ENCODE data around the gene CWC22. TPM values are rescaled to one million over a fixed set of nuclear protein-coding genes. Genes with fewer than 3 reads are reported as not detected.

The CWC22 gene
- total and polyA plus RNA-seq, 2 donors (not counting 1 experiment from before 2014, with no cell fraction given), result 6.3 to 28.7 TPM

- H3K79me2 ChIP-seq (ENCODE audit: control insufficient read depth, insufficient read depth, low read length), result no peaks in the 10 kb centered on the region
- no peak overlapping the region for H3K27ac Mint-ChIP-seq
- no peaks in the 10 kb centered on the region for H3K4me1 ChIP-seq (ENCODE audit: control insufficient read depth in 2 of 2, insufficient read depth in 2 of 2, low read length in 2 of 2)
- TF ChIP-seq EZH2 (IDR thresholded peaks at IDR 0.05; ENCODE audit: borderline replicate concordance, insufficient read depth, low read depth, low read length, poor library complexity, severe bottlenecking) (no peak), CTCF (IDR thresholded peaks at IDR 0.05) (no peak)
- no peak for DNase-seq
- intact Hi-C loops (cut with micrococcal nuclease), result no loop called here
- H3K4me3 Mint-ChIP-seq, result no peak overlapping the region
- ATAC-seq (ENCODE audit: low read depth), result no peak
- H3K27me3 Mint-ChIP-seq, result peaks cover 36% of the 10 kb centered on the region
- ChIA-PET POLR2A (no interaction called here), CTCF (no interaction called here)
- H3K9me3 ChIP-seq (ENCODE audit: control extremely low read depth in 1 of 3, control insufficient read depth in 2 of 3, insufficient read depth in 1 of 3, low read length in 2 of 3), result no peaks in the 10 kb centered on the region
- H3K9me3 Mint-ChIP-seq (ENCODE audit: insufficient read depth), result no peaks in the 10 kb centered on the region
- no peaks in the 10 kb centered on the region for H4K20me1 ChIP-seq (ENCODE audit: control insufficient read depth, insufficient read depth, low read length, poor library complexity, severe bottlenecking)
- WGBS (ENCODE audit: insufficient coverage), result 95% methylated on average over 8 of the region's 23 CpGs
- peaks cover 0 to 4% (median 2%) of the 10 kb centered on the region in 4 experiments for H3K27me3 ChIP-seq (replicated peaks in 1 of 4; ENCODE audit: control extremely low read depth in 1 of 4, control insufficient read depth in 3 of 4, insufficient read depth in 4 of 4, low read length in 3 of 4)
- H3K4me1 Mint-ChIP-seq, result no peaks in the 10 kb centered on the region
- no peaks in the 10 kb centered on the region for H3K36me3 ChIP-seq (replicated peaks in 1 of 2; ENCODE audit: control extremely low read depth in 1 of 2, control insufficient read depth in 1 of 2, extremely low read depth in 1 of 2, insufficient read depth in 2 of 2, low read length in 1 of 2)
- no peak overlapping the region for H3K4me3 ChIP-seq (ENCODE audit: control extremely low read depth in 1 of 5, extremely low read depth in 1 of 5, insufficient read depth in 1 of 5, low read depth in 2 of 5, low read length in 4 of 5)
- H3K9ac ChIP-seq (ENCODE audit: low read length), result no peak overlapping the region
- H3K27ac ChIP-seq (ENCODE audit: low read length in 2 of 2), result no peak overlapping the region
- H3K4me2 ChIP-seq (replicated peaks; ENCODE audit: low read depth, low read length, poor library complexity, severe bottlenecking), result no peak overlapping the region
- no peak overlapping the region for H2AFZ ChIP-seq (ENCODE audit: insufficient read depth, low read depth, low read length, poor library complexity, severe bottlenecking)
Observed at GRCh38 chr2:180021850-180022249, 14.8 kb upstream of the CWC22 start.

- H3K9me3 Mint-ChIP-seq (ENCODE audit: insufficient read depth), result no peaks in the 10 kb centered on the region
- ATAC-seq (ENCODE audit: low read depth) (no peak), DNase-seq (no peak)
- H3K9ac ChIP-seq (ENCODE audit: low read length), result no peak overlapping the region
- ChIA-PET POLR2A (no interaction called here), CTCF (no interaction called here)
- H3K27me3 Mint-ChIP-seq, result peaks cover 33% of the 10 kb centered on the region
- H3K9me3 ChIP-seq (ENCODE audit: control extremely low read depth in 1 of 3, control insufficient read depth in 2 of 3, insufficient read depth in 1 of 3, low read length in 2 of 3), result no peaks in the 10 kb centered on the region
- H3K4me3 Mint-ChIP-seq, result no peak overlapping the region
- no peaks in the 10 kb centered on the region for H3K36me3 ChIP-seq (replicated peaks in 1 of 2; ENCODE audit: control extremely low read depth in 1 of 2, control insufficient read depth in 1 of 2, extremely low read depth in 1 of 2, insufficient read depth in 2 of 2, low read length in 1 of 2)
- TF ChIP-seq CTCF (IDR thresholded peaks at IDR 0.05), result no peak
- no peak for TF ChIP-seq EZH2 (IDR thresholded peaks at IDR 0.05; ENCODE audit: borderline replicate concordance, insufficient read depth, low read depth, low read length, poor library complexity, severe bottlenecking)
- intact Hi-C loops (cut with micrococcal nuclease), result no loop called here
- no peak overlapping the region for H2AFZ ChIP-seq (ENCODE audit: insufficient read depth, low read depth, low read length, poor library complexity, severe bottlenecking)
- H3K4me1 ChIP-seq (ENCODE audit: control insufficient read depth in 2 of 2, insufficient read depth in 2 of 2, low read length in 2 of 2), result no peaks in the 10 kb centered on the region
- 100% methylated on average over 2 of the region's 4 CpGs for WGBS (ENCODE audit: insufficient coverage)
- no peak overlapping the region for H3K4me2 ChIP-seq (replicated peaks; ENCODE audit: low read depth, low read length, poor library complexity, severe bottlenecking)
- H3K4me3 ChIP-seq (ENCODE audit: control extremely low read depth in 1 of 5, extremely low read depth in 1 of 5, insufficient read depth in 1 of 5, low read depth in 2 of 5, low read length in 4 of 5), result no peak overlapping the region
- H3K27ac ChIP-seq (ENCODE audit: low read length in 2 of 2), result no peak overlapping the region
- H3K27me3 ChIP-seq (replicated peaks in 1 of 4; ENCODE audit: control extremely low read depth in 1 of 4, control insufficient read depth in 3 of 4, insufficient read depth in 4 of 4, low read length in 3 of 4), result peaks cover 0 to 4% (median 3%) of the 10 kb centered on the region in 4 experiments
- H4K20me1 ChIP-seq (ENCODE audit: control insufficient read depth, insufficient read depth, low read length, poor library complexity, severe bottlenecking), result no peaks in the 10 kb centered on the region
- H3K79me2 ChIP-seq (ENCODE audit: control insufficient read depth, insufficient read depth, low read length), result no peaks in the 10 kb centered on the region
- no peaks in the 10 kb centered on the region for H3K4me1 Mint-ChIP-seq
- H3K27ac Mint-ChIP-seq, result no peak overlapping the region
Observed at GRCh38 chr2:180017784-180018183, 10.7 kb upstream of the CWC22 start.
